Thoracic aorta (tissue), 2 donors: ENCODE data around the gene TBC1D3D. TPM values are rescaled to one million over a fixed set of nuclear protein-coding genes. Genes with fewer than 3 reads are reported as not detected.
"Not testable (repeated sequence)": the region's sequence is repeated elsewhere in the genome, so short reads cannot be mapped to it uniquely, and the experiment has no call there.

ENCODE experiments used
- ATAC-seq: fragments of 150-250 bp; one replicate; pipeline ENCODE4 v1.8.0; 2017; ENCODE audit warnings: low read depth; ENCODE audit not compliant: insufficient number of reproducible peaks, low FRiP score
- DNase-seq: peaks from one replicate; pipeline ENCODE4 v3.0.0-alpha.2; 2020; ENCODE audit warnings: low spot score
- H3K27ac ChIP-seq, 2 donors: fragments of 200-600 bp; sonication (generic); 1 replicate in 1 of 2; 2 replicates in 1 of 2; pipeline ENCODE4 v1.5.1; 2016; ENCODE audit warnings: mild to moderate bottlenecking in 2 of 2, moderate library complexity in 2 of 2
- H3K27me3 ChIP-seq: fragments of 200-600 bp; sonication (generic); replicated peaks from 2 replicates; pipeline ENCODE4 v1.6.0; 2016; ENCODE audit warnings: mild to moderate bottlenecking; ENCODE audit not compliant: insufficient read depth
- H3K36me3 ChIP-seq: fragments of 200-600 bp; sonication (generic); one replicate; pipeline ENCODE4 v1.5.1; 2016
- H3K4me1 ChIP-seq, 2 donors: fragments of 200-600 bp; sonication (generic); 1 replicate in 1 of 2; 2 replicates in 1 of 2; pipeline versions ENCODE4 v1.5.1 to v1.6.0; 2016; ENCODE audit warnings: low read depth in 2 of 2, mild to moderate bottlenecking in 1 of 2; ENCODE audit not compliant: control insufficient read depth in 1 of 2
- H3K4me3 ChIP-seq: fragments of 200-600 bp; sonication (generic); 2 replicates; pipeline ENCODE4 v1.5.1; 2016; ENCODE audit warnings: mild to moderate bottlenecking
- H3K9me3 ChIP-seq: fragments of 200-600 bp; sonication (generic); 2 replicates; pipeline ENCODE4 v1.5.1; 2016
- total RNA-seq, 2 donors: library from RNA; depleted of rRNA; stranded (reverse); fragments of >200 nt; gene quantifications; one replicate each; pipeline versions ENCODE4 v1.1.0 to v1.2.3, GENCODE V29; 2016

The TBC1D3D gene
- 1 to 10 TPM in 1 of 2 donors, not detected in 1; 2.3 TPM for total RNA-seq

DNA sequence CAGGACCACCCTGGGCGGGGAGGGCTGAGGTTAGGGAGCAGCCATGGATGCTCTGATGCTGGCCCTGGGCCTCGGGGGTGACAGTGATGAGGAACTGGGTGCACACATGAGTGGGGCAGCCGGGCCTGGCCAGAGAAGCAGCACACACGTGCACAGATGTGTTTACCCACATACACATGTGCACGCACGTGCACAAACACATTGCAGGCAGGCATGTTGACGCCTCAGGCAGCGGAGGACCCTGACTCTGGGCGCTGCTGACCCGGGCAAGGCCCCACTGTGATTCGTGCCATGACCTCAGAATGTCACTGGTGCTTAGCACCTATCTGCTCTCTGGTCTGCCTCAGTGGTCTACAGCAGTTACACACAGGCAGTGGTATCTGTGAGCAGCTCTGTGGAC is at the start of gene TBC1D3D:
TSS of gene TBC1D3D (plus strand) at position 301 of the 400 bp plus-strand sequence. CDS start 1,585 bp downstream, outside the sequence.
- H3K27ac ChIP-seq, H3K4me1 ChIP-seq, H3K4me3 ChIP-seq, H3K27me3 ChIP-seq, DNase-seq, H3K9me3 ChIP-seq, ATAC-seq, H3K36me3 ChIP-seq: not testable (repeated sequence)

- H3K27ac ChIP-seq, H3K27me3 ChIP-seq, H3K9me3 ChIP-seq, H3K4me3 ChIP-seq, H3K4me1 ChIP-seq, H3K36me3 ChIP-seq, ATAC-seq, DNase-seq: not testable (repeated sequence)
These were observed 14.8 kb upstream of the TBC1D3D start, which contains the start of gene TBC1D3L for GRCh38 chr17:37988960-37989359. Gene TBC1D3L, minus strand, starts transcription at chr17:37989060. Its CDS starts 1,540 bp downstream, at chr17:37987520.

Other genes starting within 250 kb of the TBC1D3D start
- gene TBC1D3K, start 79.6 kb upstream of the TBC1D3D start, total RNA-seq: not detected
- 10 to 100 TPM in 1 of 2 donors, 1 to 10 TPM in 1; 7.9 to 18.1 TPM for gene TBC1D3L, start 14.9 kb upstream of the TBC1D3D start, total RNA-seq
- not detected for gene TBC1D3C, start 64.7 kb downstream of the TBC1D3D start, total RNA-seq
- not detected for gene TBC1D3E, start 124.0 kb downstream of the TBC1D3D start, total RNA-seq
- not detected for gene TBC1D3, start 188.6 kb downstream of the TBC1D3D start, total RNA-seq